ENCODE data around the gene PPM1A. TPM values are rescaled to one million over a fixed set of nuclear protein-coding genes. Genes with fewer than 3 reads are reported as not detected.

PPM1A gene
- total and polyA plus RNA-seq, 4 donors = 21.4 to 61.5 (median 33.6) TPM

DNA sequence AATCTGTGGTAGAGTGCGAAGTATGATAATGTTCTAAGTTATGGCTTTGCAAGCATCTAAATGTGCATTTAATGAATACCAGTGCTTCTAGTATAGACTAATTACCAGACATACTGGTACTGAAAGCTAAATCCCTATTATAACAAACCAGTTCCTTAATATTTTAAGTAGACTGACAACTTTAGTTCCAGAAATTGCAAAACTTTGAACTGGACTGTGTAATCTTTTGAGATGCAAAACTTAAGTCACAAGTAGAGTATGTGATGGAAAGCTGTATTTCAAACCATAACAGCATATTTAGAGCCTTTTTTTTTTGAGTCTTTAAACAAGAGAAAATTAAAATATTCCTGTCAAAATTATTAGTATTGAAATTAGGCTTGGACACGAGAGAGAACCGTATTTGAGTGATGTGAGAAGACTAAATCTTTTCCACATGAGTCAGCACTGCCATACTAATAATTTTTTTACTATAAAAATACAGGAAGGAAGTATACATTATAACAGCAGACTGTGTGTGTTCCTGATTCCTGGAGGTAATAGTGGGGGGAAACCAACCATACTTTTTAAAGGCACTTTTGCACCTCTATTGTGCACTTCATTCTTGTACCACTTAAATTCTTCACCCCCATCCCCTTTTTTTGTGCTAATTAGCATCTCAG is 45.5 kb downstream of the PPM1A start:
- no peak overlapping the region for H3K9ac ChIP-seq (ENCODE audit: insufficient read depth in 1 of 2, low read length in 2 of 2)
- no peaks in the 10 kb centered on the region for H3K9me3 ChIP-seq (ENCODE audit: control insufficient read depth in 4 of 4, insufficient read depth in 3 of 4, low read length in 3 of 4)
- ATAC-seq (ENCODE audit: insufficient read depth, low FRiP score) (no peak), DNase-seq (no peak)
- no peak overlapping the region for H3K4me3 ChIP-seq
- WGBS, 2 donors = 68 to 90% methylated on average over 3 of the region's 3 CpGs
- H3K27ac ChIP-seq (ENCODE audit: low read depth in 1 of 2, low read length in 1 of 2) = no peak overlapping the region
- no peaks in the 10 kb centered on the region for H3K27me3 ChIP-seq (ENCODE audit: control insufficient read depth in 3 of 3, insufficient read depth in 3 of 3, low read length in 2 of 3)
- TF ChIP-seq, protein P1, sequence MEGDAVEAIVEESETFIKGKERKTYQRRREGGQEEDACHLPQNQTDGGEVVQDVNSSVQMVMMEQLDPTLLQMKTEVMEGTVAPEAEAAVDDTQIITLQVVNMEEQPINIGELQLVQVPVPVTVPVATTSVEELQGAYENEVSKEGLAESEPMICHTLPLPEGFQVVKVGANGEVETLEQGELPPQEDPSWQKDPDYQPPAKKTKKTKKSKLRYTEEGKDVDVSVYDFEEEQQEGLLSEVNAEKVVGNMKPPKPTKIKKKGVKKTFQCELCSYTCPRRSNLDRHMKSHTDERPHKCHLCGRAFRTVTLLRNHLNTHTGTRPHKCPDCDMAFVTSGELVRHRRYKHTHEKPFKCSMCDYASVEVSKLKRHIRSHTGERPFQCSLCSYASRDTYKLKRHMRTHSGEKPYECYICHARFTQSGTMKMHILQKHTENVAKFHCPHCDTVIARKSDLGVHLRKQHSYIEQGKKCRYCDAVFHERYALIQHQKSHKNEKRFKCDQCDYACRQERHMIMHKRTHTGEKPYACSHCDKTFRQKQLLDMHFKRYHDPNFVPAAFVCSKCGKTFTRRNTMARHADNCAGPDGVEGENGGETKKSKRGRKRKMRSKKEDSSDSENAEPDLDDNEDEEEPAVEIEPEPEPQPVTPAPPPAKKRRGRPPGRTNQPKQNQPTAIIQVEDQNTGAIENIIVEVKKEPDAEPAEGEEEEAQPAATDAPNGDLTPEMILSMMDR (IDR thresholded peaks at IDR 0.05; ENCODE audit: control extremely low read depth, extremely low read depth) = no peak
- no peaks in the 10 kb centered on the region for H3K4me1 ChIP-seq (ENCODE audit: control insufficient read depth in 5 of 5, insufficient read depth in 5 of 5, low read length in 5 of 5)
- peaks cover 0 to 27% (median 7%) of the 10 kb centered on the region in 4 donors for H3K36me3 ChIP-seq (ENCODE audit: control insufficient read depth in 4 of 4, insufficient read depth in 4 of 4, low read length in 4 of 4)

DNA sequence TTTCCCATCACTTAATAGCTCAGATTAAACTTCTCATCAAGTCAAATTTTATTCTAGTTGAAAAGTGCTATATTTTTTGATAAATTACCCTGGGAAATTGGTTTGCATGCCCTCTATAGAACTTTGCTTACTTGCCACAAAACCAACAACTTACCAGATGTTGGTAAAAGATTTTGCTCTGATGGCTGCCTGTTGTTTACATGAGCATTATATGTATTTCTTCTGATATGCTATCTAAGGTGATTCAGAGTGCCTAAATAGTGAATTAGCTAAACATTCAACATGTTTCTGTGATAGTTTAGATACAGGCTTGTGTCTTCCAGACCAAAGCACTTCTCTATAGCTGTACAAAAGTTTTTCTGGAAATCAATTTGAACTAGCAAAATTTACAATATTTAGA is 51.0 kb downstream of the PPM1A start:
- TF ChIP-seq, protein P1 (IDR thresholded peaks at IDR 0.05; ENCODE audit: control extremely low read depth, extremely low read depth) = no peak
- Histone ChIP-seq H3K27ac (ENCODE audit: low read depth in 1 of 2, low read length in 1 of 2) (no peak overlapping the region), H3K9ac (ENCODE audit: insufficient read depth in 1 of 2, low read length in 2 of 2) (no peak overlapping the region), H3K9me3 (ENCODE audit: control insufficient read depth in 4 of 4, insufficient read depth in 3 of 4, low read length in 3 of 4) (no peaks in the 10 kb centered on the region), H3K36me3 (ENCODE audit: control insufficient read depth in 4 of 4, insufficient read depth in 4 of 4, low read length in 4 of 4) (peaks cover 0 to 5% (median 0%) of the 10 kb centered on the region in 4 donors), H3K27me3 (ENCODE audit: control insufficient read depth in 3 of 3, insufficient read depth in 3 of 3, low read length in 2 of 3) (no peaks in the 10 kb centered on the region), H3K4me3 (no peak overlapping the region), H3K4me1 (ENCODE audit: control insufficient read depth in 5 of 5, insufficient read depth in 5 of 5, low read length in 5 of 5) (peaks cover 0 to 19% (median 0%) of the 10 kb centered on the region in 5 donors)
- ATAC-seq (ENCODE audit: insufficient read depth, low FRiP score) (no peak), DNase-seq (no peak)

DNA sequence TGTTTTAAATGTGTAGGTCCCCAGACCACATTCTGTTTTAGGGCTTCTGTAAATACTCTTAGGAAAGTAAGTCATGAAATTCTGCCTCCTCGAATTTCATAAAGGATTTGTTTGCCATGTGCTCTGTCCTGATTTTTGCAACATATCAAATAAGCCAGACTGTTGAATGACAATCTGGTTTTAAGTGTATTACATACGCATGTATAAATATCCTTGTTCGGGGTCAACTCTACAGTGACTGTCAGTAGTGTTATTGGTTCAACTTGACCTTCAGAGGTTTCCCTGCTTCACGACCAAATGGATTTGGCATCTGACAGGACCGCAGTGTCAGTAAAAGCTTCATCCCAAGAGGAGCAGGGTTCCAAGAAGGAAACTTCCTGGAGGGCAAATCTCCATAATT is 52.7 kb downstream of the PPM1A start:
- no peak overlapping the region for H3K9ac ChIP-seq (ENCODE audit: insufficient read depth in 1 of 2, low read length in 2 of 2)
- DNase-seq (no peak), ATAC-seq (ENCODE audit: insufficient read depth, low FRiP score) (no peak)
- H3K9me3 ChIP-seq (ENCODE audit: control insufficient read depth in 4 of 4, insufficient read depth in 3 of 4, low read length in 3 of 4) = no peaks in the 10 kb centered on the region
- no peak overlapping the region for H3K27ac ChIP-seq (ENCODE audit: low read depth in 1 of 2, low read length in 1 of 2)
- no peaks in the 10 kb centered on the region for H3K27me3 ChIP-seq (ENCODE audit: control insufficient read depth in 3 of 3, insufficient read depth in 3 of 3, low read length in 2 of 3)
- no peak overlapping the region for H3K4me3 ChIP-seq
- H3K36me3 ChIP-seq (ENCODE audit: control insufficient read depth in 4 of 4, insufficient read depth in 4 of 4, low read length in 4 of 4) = peaks cover 0 to 5% (median 0%) of the 10 kb centered on the region in 4 donors
- TF ChIP-seq, protein P1 (IDR thresholded peaks at IDR 0.05; ENCODE audit: control extremely low read depth, extremely low read depth) = no peak
- WGBS, 2 donors = 79 to 87% methylated on average over 5 of the region's 5 CpGs
- H3K4me1 ChIP-seq (ENCODE audit: control insufficient read depth in 5 of 5, insufficient read depth in 5 of 5, low read length in 5 of 5) = peaks cover 0 to 19% (median 0%) of the 10 kb centered on the region in 5 donors

DNA sequence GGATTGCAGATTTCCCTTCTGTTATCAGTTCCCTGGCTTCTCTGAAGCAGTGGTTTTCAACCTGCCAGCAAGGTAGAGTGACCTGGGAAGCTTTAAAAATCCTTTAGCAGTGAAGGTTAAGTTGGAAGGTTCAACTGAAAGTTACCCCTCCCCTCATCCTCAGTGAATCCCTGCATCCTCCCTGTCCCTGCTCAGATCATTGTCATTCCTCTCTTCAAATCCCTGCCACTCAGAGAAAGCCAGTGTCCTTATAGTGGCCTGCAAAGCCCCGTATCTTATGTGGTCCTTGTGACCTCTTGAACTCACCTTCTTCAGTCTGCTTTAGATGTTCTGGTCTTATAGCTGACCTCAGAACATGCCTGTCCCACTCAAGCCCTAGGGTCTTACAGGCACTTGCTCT is 53.6 kb downstream of the PPM1A start:
- no peak overlapping the region for H3K4me3 ChIP-seq
- DNase-seq = no peak
- no peaks in the 10 kb centered on the region for H3K27me3 ChIP-seq (ENCODE audit: control insufficient read depth in 3 of 3, insufficient read depth in 3 of 3, low read length in 2 of 3)
- no peak overlapping the region for H3K9ac ChIP-seq (ENCODE audit: insufficient read depth in 1 of 2, low read length in 2 of 2)
- TF ChIP-seq, protein P1 (IDR thresholded peaks at IDR 0.05; ENCODE audit: control extremely low read depth, extremely low read depth) = no peak
- H3K27ac ChIP-seq (ENCODE audit: low read depth in 1 of 2, low read length in 1 of 2) = no peak overlapping the region
- H3K4me1 ChIP-seq (ENCODE audit: control insufficient read depth in 5 of 5, insufficient read depth in 5 of 5, low read length in 5 of 5) = peaks cover 0 to 19% (median 0%) of the 10 kb centered on the region in 5 donors
- ATAC-seq (ENCODE audit: insufficient read depth, low FRiP score) = no peak
- H3K9me3 ChIP-seq (ENCODE audit: control insufficient read depth in 4 of 4, insufficient read depth in 3 of 4, low read length in 3 of 4) = no peaks in the 10 kb centered on the region
- 82 to 94% methylated on average over 1 of the region's 1 CpG for WGBS, 2 donors
- H3K36me3 ChIP-seq (ENCODE audit: control insufficient read depth in 4 of 4, insufficient read depth in 4 of 4, low read length in 4 of 4) = peaks cover 0 to 2% (median 0%) of the 10 kb centered on the region in 4 donors
